NT2/D1 (cell line): Measurements from ENCODE around the gene MAOA.

ENCODE experiments used
- SUZ12 ChIP-seq: IDR thresholded peaks from 2 replicates; pipeline ENCODE4 v1.6.1; 2011; ENCODE audit not compliant: insufficient read length, insufficient read depth; ENCODE audit errors: extremely low read depth
- YY1 ChIP-seq: IDR thresholded peaks from 2 replicates; pipeline ENCODE4 v1.6.1; 2011; ENCODE audit not compliant: insufficient read length, insufficient read depth
- ZNF274 ChIP-seq: IDR thresholded peaks from 2 replicates; pipeline ENCODE4 v1.6.1; 2011; ENCODE audit warnings: mild to moderate bottlenecking, low read depth, low read length

DNA sequence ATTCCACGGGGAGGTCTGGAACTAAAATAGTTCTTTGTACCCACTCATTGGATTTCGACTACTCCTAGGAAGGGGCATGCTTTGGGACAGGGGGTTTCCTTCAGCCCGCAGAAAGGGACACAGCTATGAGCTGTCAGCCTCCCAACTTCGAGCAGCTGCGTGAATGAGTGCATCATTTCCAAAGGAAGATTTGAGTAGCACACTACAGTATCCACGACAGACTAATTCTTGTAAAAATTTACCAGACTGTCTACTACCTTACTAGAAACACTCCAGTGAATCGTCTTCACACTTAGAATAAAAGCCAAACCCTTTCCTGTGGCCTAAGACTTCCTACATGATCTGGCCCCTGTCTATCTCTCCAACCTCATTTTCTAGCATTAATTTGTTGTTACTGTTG, 101.9 kb downstream of the MAOA start:
- no peak for TF ChIP-seq YY1
- TF ChIP-seq ZNF274, result no peak
- no peak for TF ChIP-seq SUZ12
